Gastrocnemius medialis (tissue), 4 donors: ENCODE measurements around the gene LGALS12. TPM values are rescaled to one million over a fixed set of nuclear protein-coding genes. Genes with fewer than 3 reads are reported as not detected.

ENCODE experiments used
- ATAC-seq, 2 donors: fragments of 150-250 bp; one replicate each; pipeline ENCODE4 v1.9.1; 2016
- DNase-seq, 2 donors: peaks; one replicate each; pipeline ENCODE4 v3.0.0-alpha.2; 2019
- H3K27ac ChIP-seq, 4 donors: fragments of 200-600 bp; sonication (generic); 1 replicate in 1 of 4; 2 replicates in 3 of 4; pipeline ENCODE4 v1.5.1; 2016 to 2018; ENCODE audit warnings: mild to moderate bottlenecking in 2 of 4, moderate library complexity in 1 of 4
- H3K27me3 ChIP-seq, 3 donors: fragments of 200-600 bp; sonication (generic) in 2 of 3; 1 replicate in 1 of 3; 2 replicates in 2 of 3; pipeline versions ENCODE4 v1.5.1 to v1.6.0; 2016 to 2019; ENCODE audit warnings: mild to moderate bottlenecking in 1 of 3, moderate library complexity in 1 of 3
- H3K36me3 ChIP-seq, 2 donors: fragments of 200-600 bp; sonication (generic) in 1 of 2; one replicate each; pipeline ENCODE4 v1.5.1; 2017 to 2018
- H3K4me1 ChIP-seq, 2 donors: fragments of 200-600 bp; sonication (generic) in 1 of 2; one replicate each; pipeline ENCODE4 v1.5.1; 2016 to 2017; ENCODE audit warnings: mild to moderate bottlenecking in 2 of 2
- H3K4me3 ChIP-seq, 4 donors: fragments of 200-600 bp; sonication (generic) in 3 of 4; 1 replicate in 1 of 4; 2 replicates in 3 of 4; pipeline ENCODE4 v1.5.1; 2016 to 2019; ENCODE audit warnings: mild to moderate bottlenecking in 2 of 4
- H3K9me3 ChIP-seq, 3 donors: fragments of 200-600 bp; sonication (generic) in 2 of 3; 1 replicate in 1 of 3; 2 replicates in 2 of 3; pipeline ENCODE4 v1.5.1; 2016 to 2019
- CTCF ChIP-seq, 5 experiments: fragments of 450-650 bp in 3 of 5; fragments of 200-600 bp in 2 of 5; sonication (generic) in 2 of 5; IDR thresholded peaks in 4 of 5; conservative IDR thresholded peaks in 1 of 5; 1 replicate in 4 of 5; 2 replicates in 1 of 5; pipeline ENCODE4 v1.5.1; 2016 to 2019; ENCODE audit warnings: antibody characterized with exemption in 5 of 5, mild to moderate bottlenecking in 3 of 5, moderate library complexity in 3 of 5
- POLR2A ChIP-seq, 2 donors: fragments of 450-650 bp; IDR thresholded peaks; one replicate each; pipeline ENCODE4 v1.6.1; 2017; ENCODE audit warnings: antibody characterized with exemption in 2 of 2, mild to moderate bottlenecking in 2 of 2, moderate library complexity in 2 of 2
- in situ Hi-C, 4 donors: fragments of 200-750 bp; cut with MboI; loops; one replicate each; pipeline versions ENCODE4 v1.15.0 to v1.8.0; 2017; ENCODE audit warnings: low sequenced_read_pairs in 4 of 4
- intact Hi-C: fragments of 100-400 bp; cut with DNase I; formaldehyde crosslinking; loops from one replicate; pipeline ENCODE4 v1.15.1; 2023; ENCODE audit warnings: low total_unique reads
- total RNA-seq, 4 donors: library from RNA; depleted of rRNA; stranded (reverse); fragments of >200 nt; gene quantifications; one replicate each; pipeline versions ENCODE4 v1.1.0 to v1.2.3, GENCODE V29; 2016

LGALS12 gene
- total RNA-seq, 4 donors from 2014 or later: 0.24 to 0.80 TPM; not detected in 2

GRCh38 chr11:63485777-63486176 lies 20.1 kb upstream of the LGALS12 start:
- Histone ChIP-seq H3K9me3 (peaks cover 0 to 10% (median 3%) of the 10 kb centered on the region in 3 donors), H3K27me3 (peaks cover 0 to 6% (median 0%) of the 10 kb centered on the region in 3 donors), H3K4me1 (peaks cover 0 to 2% of the 10 kb centered on the region in 2 donors), H3K27ac (no peak overlapping the region), H3K36me3 (no peaks in the 10 kb centered on the region), H3K4me3 (peak overlapping the region in 1 of 4 donors; percentile 24)
- in situ Hi-C loops (no loop called here), intact Hi-C loops (no loop called here)
- DNase-seq (no peak), ATAC-seq (no peak)
- TF ChIP-seq CTCF (IDR thresholded peaks at IDR 0.05 in 4 of 5, conservative IDR thresholded peaks at IDR 0.05 in 1 of 5) (no peak), POLR2A (IDR thresholded peaks at IDR 0.05) (no peak)

GRCh38 chr11:63488789-63489188 lies 17.1 kb upstream of the LGALS12 start:
- H3K27ac ChIP-seq: no peak overlapping the region
- TF ChIP-seq POLR2A (IDR thresholded peaks at IDR 0.05): no peak
- no peak for TF ChIP-seq CTCF (IDR thresholded peaks at IDR 0.05 in 4 of 5, conservative IDR thresholded peaks at IDR 0.05 in 1 of 5)
- in situ Hi-C loops: no loop called here
- peaks cover 8 to 25% (median 10%) of the 10 kb centered on the region in 3 donors for H3K27me3 ChIP-seq
- DNase-seq (no peak), ATAC-seq (no peak)
- H3K36me3 ChIP-seq: no peaks in the 10 kb centered on the region
- intact Hi-C loops: no loop called here
- no peak overlapping the region for H3K4me3 ChIP-seq
- H3K4me1 ChIP-seq: peaks cover 0 to 7% of the 10 kb centered on the region in 2 donors
- H3K9me3 ChIP-seq: peaks cover 0 to 10% (median 3%) of the 10 kb centered on the region in 3 donors

- Histone ChIP-seq H3K27ac (no peak overlapping the region), H3K4me3 (no peak overlapping the region), H3K27me3 (peaks cover 8 to 28% (median 13%) of the 10 kb centered on the region in 3 donors), H3K9me3 (peaks cover 0 to 9% (median 3%) of the 10 kb centered on the region in 3 donors), H3K36me3 (no peaks in the 10 kb centered on the region), H3K4me1 (peaks cover 0 to 7% of the 10 kb centered on the region in 2 donors)
- DNase-seq (no peak), ATAC-seq (no peak)
- no peak for TF ChIP-seq POLR2A (IDR thresholded peaks at IDR 0.05)
- TF ChIP-seq CTCF (IDR thresholded peaks at IDR 0.05 in 4 of 5, conservative IDR thresholded peaks at IDR 0.05 in 1 of 5): no peak
- intact Hi-C loops (no loop called here), in situ Hi-C loops (no loop called here)
Observed at GRCh38 chr11:63489879-63490278, 16.0 kb upstream of the LGALS12 start.

GRCh38 chr11:63490551-63491239 lies 15.2 kb upstream of the LGALS12 start, which contains the start of gene PLAAT5:
PLAAT5 (minus strand) TSS chr11:63491167; CDS start chr11:63491034, 133 bp downstream.
- no peaks in the 10 kb centered on the region for H3K36me3 ChIP-seq
- no peak for ATAC-seq
- no peak for TF ChIP-seq CTCF (IDR thresholded peaks at IDR 0.05 in 4 of 5, conservative IDR thresholded peaks at IDR 0.05 in 1 of 5)
- no peak for TF ChIP-seq POLR2A (IDR thresholded peaks at IDR 0.05)
- DNase-seq: no peak
- peaks cover 8 to 28% (median 13%) of the 10 kb centered on the region in 3 donors for H3K27me3 ChIP-seq
- peaks cover 0 to 3% (median under 1%) of the 10 kb centered on the region in 3 donors for H3K9me3 ChIP-seq
- peaks cover 0 to 7% of the 10 kb centered on the region in 2 donors for H3K4me1 ChIP-seq
- intact Hi-C loops: no loop called here
- peak within 1 kb of the TSS in 1 of 4 donors; percentile 43 for H3K27ac ChIP-seq
- in situ Hi-C loops: no loop called here
- peak within 1 kb of the TSS; percentile 43 to 58 (median 53) for H3K4me3 ChIP-seq
